Measurements from ENCODE around the gene APLP2.

The APLP2 gene

DNA sequence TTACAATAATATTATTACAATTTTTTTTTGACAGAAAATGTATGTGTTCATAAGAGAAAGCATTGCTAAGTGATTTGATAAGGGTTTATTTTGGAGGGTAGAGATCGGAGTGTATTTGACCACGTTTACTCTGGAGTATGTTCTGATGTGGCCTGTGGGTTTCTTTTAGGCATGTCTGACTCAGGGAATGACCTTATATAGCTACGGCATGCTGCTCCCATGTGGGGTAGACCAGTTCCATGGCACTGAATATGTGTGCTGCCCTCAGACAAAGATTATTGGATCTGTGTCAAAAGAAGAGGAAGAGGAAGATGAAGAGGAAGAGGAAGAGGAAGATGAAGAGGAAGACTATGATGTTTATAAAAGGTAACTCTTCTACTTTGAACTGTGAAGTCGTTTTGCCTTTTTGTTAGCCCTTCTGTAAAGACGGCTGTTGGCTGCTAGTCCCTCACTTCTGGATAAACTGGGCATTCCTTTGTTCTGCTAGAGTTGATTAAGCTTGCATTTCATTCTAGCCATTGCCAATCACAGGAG, 51.8 kb downstream of the APLP2 start:
- DNase-seq: no peak

DNA sequence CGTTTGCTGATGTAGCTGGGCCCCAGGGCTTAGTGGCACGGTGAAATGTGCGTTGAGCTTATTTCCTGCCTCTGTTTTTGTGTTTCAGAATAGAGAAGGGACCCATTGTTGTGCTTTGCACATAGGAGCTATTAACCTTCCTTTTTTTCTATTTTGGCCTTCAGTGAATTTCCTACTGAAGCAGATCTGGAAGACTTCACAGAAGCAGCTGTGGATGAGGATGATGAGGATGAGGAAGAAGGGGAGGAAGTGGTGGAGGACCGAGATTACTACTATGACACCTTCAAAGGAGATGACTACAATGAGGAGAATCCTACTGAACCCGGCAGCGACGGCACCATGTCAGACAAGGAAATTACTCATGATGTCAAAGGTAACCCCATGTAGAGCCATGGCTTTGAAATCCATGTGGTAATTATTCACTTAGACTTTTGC, 52.5 kb downstream of the APLP2 start:
- no peak for DNase-seq

DNA sequence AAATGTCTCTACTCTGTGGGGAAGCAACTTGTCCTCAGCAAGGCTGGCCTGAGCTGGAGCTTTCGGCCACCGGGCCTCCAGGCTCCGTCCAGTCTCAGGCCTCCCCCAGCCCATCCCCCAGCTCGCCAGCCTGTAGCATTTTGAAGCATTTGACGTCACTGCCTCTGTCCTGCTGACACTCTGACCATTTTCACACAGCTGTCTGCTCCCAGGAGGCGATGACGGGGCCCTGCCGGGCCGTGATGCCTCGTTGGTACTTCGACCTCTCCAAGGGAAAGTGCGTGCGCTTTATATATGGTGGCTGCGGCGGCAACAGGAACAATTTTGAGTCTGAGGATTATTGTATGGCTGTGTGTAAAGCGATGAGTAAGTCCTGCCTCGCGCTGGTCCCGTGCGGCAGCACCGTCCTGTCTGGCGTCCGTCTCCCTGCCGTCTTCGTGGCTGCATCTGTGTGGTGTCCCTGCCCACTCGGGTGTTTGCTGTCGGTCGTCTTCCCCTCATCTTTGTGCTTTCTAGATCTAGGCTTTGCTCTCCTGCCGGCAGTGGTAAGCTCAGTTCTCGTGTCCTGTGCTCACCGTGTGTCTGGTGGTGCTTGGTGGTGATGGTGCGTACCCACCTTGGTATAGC, 53.8 kb downstream of the APLP2 start:
- DNase-seq: no peak

DNA sequence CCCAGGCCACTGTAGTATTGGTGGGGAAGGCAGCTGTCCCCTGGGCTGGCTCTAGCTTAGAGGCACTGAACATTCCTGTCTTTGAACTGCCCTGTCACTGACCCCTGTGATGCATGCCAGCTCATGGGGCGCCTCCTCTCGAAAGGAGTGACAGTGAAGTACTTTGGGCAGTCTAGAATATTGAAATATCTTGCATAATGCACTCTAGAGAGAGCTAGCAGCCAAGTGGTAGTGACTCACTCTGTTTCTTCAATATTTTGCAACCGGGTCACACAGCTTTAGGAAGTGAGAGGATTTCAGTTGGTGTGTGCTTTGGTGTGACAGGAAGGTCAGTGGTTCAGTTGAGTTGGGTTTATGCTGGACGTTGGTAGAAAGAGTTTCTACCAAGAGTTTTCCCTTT, 54.4 kb downstream of the APLP2 start:
- DNase-seq: no peak

DNA sequence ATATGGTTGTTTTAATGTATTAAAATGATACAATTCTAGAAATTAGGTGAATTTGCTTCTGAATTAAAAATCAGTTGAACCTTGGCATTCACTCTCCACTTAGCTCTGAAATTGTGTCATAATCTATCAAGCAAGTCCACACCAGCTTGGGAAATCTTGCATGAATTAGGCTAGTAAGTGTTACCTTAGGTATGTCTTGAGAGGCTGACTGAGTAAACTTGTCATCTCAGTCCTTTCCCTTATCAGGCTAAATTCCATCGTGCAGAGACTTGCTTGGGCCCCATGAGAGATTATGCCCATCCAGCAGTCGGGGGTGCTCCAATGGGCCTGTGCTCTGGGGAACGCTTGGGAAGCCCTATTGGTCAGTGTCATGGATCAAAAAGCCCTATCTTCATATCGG, 55.9 kb downstream of the APLP2 start:
- no peak for DNase-seq

- DNase-seq: no peak
Measured at GRCh38 chr11:130126516-130126915, 56.8 kb downstream of the APLP2 start.

DNA sequence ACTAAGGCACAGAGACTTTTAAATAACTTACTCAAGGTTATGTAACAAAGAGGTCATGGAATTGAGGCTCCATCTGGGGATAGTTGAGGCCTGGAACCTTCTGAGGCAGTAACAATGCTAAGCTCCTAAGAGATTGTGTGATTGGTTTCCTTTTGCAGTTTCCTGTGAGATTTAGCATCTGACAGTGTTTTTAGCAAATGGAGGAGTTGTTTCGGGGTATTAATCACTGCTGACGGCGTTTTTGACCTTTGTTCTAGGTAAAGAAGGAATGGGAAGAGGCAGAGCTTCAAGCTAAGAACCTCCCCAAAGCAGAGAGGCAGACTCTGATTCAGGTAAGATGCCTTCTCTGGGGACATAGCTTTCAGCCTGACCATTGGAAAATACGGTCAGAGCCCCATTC, 57.8 kb downstream of the APLP2 start:
- DNase-seq: no peak

DNA sequence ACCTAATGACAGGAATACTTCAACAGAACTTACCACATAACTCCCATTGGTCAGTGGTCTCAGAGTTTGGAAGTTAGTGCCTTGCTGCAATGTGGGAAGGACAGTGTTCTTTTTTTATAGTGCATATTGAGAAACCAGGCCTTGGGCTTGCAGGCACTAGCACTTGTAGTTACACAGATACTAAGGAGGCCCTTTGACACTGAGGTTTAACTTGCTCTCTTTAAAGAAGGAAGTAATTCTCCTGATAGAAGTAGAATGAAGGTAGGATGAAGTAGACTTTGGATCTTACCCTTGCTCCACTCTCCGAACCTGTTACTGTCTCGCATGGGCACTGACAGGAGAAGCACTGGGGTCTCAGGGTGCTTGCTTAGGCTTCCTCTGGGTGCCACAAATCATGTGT, 58.9 kb downstream of the APLP2 start:
- no peak for DNase-seq

DNA sequence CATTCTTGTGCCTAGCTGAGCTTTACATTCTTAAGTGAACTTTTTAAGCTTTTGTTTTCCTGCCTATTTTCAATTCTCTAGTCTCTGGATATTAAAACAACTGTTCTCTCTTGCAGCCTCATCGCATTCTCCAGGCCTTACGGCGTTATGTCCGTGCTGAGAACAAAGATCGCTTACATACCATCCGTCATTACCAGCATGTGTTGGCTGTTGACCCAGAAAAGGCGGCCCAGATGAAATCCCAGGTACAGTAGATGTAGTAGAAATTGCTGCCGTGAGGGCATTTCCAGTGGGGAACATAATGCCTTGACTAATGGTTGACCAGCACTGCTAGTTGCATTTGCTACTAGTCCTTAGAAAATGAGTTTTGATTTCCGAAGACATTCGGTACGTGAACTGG, 60.2 kb downstream of the APLP2 start:
- no peak for DNase-seq

GRCh38 chr11:130131961-130132850, 62.5 kb downstream of the APLP2 start:
- no peak for DNase-seq

- DNase-seq: no peak
Measured at GRCh38 chr11:130133716-130134115, 64.0 kb downstream of the APLP2 start.

DNA sequence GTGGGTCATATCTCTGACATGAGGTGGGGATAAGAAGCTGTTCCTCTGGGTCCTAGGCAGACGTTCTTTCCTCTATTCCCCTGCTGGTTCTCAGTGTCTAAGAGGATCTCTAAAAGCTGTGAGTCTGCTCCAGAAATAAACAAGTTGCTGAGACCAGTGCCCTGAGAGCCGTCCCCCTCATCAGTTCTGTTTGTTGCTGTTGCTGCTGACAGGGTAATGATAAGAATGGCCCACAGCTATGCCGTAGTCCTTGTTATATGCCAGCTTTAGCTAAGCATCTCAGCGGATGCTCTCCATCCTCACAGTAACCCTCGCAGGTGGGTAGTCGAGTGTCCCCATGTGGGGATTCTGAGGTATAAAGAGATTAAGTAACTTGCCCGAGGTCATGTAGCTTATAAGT, 66.4 kb downstream of the APLP2 start:
- DNase-seq: no peak

DNA sequence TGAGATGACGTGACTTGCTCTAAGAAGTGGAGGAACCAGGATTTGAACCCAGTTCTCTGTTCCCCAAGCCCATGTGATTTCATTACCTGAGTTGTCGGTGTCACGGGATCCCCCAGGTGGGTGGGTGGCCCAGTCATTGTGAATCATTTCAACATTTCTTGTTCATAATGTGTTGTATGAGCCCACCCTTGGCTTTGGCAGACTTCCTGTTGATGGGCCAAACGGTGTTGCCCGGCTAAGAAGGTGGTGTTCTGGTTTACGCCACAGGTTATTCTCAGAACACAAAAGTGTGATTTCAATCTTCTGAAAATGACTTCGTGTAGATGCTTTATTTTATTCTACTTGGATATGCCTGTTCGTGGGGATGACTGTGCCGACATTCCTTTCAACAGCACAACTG, 68.3 kb downstream of the APLP2 start:
- no peak for DNase-seq

- no peak for DNase-seq
Measured at GRCh38 chr11:130139401-130139800, 69.7 kb downstream of the APLP2 start.

DNA sequence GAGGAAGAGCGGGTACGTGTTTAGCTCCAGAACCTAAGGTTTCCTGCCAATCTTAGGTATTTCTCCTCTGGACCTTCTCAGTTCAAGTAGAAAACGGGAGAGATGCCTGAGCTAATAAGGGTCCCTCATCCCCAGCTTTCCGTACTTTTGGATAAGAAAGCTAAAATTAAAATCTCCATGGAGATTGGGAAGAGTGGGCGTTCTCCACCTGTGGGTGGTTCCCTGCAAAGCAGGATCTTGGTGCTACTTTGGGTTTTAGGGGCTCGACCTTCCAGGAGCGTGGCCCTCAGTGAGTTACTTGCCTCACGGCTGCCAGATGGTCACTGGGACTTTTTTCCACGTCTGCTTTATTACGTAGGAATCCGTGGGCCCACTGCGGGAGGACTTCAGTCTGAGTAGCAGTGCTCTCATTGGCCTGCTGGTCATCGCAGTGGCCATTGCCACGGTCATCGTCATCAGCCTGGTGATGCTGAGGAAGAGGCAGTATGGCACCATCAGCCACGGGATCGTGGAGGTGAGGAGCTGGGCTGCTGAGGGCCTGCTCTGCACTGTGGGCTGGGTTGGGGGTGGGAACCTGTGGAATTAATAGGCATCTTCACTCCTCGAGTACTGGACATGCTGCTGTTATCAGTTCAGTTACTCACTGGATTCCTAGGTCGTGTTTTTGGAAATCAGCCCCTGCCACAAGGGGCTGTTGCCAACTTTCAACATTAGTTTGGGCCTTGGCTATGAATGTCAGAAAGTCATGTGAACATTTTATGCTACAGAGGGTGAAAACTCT, 72.1 kb downstream of the APLP2 start:
- DNase-seq: no peak

GRCh38 chr11:130144141-130144540, 74.4 kb downstream of the APLP2 start:
- DNase-seq: no peak

DNA sequence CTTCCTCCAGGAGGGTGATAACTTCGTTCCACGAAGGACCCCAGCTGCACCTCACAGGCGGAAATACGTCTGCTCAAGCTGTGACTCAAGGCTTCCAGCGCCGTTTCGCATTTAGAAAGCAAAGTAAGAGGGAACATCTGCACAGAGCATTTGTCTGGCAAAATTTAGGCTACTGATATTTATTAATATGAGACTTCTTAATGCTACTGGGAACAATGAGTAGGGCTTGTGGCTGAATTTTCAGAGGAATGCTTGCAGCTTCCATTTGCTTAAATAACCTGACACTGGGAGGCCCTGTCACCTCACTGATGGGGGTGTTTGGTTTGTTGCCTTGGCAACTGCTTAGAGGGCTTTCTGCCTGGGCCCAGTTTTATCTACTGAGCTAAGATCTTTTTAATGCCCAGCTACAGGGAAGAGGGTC, 75.2 kb downstream of the APLP2 start:
- no peak for DNase-seq

DNA sequence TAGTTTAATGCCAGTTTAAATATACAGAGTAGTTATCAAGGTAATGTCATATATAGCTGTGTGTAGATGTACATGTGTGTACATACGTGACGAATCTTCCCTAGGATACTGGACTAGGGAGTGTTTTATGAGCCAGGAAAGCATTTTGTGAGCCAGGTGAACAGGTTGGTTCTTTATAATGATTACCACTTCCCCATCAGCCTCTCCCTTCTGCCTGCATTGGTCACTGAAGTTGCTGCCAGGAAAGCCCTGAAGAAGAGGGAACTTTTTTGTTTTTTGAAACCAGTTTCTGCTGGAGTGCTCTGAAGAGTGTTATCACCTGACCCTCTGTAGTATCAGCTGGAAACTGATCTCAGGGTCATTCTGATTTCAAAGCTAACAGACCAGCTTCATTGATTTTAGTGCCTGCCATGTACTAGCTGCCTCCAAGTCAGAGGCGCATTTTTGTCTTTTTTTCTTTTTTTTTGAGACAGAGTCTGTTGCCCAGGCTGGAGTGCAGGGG, 75.7 kb downstream of the APLP2 start:
- DNase-seq: no peak

- no peak for DNase-seq
Measured at GRCh38 chr11:130145975-130146776, 76.5 kb downstream of the APLP2 start.

DNA sequence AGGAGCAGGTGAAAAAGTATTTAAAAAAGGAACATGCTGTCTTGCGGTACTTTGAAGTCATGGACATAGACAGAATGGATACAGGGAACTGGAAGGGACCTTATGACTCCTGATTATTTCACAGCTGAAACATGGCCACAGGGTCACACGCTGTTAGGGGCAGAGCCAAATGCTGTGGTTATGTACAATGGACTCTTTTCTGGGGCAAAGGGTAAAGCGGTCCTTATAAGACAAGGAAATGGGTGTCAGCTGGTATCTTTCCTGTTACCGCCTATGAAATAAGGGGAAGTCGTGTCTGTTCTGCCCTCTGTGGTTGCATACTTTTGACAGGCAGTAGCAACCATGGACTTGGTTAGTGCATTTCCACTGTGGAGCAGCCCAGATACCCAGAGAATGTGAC, 77.1 kb downstream of the APLP2 start:
- no peak for DNase-seq

DNA sequence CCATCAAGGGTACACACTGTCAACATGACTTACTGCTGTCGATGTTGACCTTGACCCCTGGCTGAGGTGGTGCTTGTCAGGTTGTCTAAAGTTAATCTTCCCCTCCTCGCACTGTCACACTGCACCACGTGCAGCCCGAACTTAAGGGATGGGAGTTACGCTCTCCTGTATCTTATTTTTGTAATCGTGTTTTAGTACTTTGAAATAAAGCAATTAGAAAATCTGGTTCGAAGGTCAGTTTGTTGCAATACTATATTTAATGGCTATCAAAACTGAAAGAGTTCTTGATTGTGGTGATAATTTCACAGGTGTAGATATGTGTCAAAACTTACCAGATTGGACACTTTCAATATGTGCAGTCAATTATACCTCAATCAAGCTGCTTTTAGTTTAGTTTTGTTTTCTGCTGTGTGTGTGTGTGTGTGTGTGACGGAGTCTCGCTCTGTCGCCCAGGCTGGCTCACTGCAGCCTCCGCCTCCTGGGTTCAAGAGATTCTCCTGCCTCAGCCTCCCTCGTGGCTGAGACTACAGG, 79.2 kb downstream of the APLP2 start:
- DNase-seq: no peak

GRCh38 chr11:130150790-130151189, 81.1 kb downstream of the APLP2 start:
- DNase-seq: no peak

Data from activated naive CD4-positive, alpha-beta T cell (primary cell).